HepG2 (cell line): ENCODE results near the gene M1AP. TPM values are rescaled to one million over a fixed set of nuclear protein-coding genes. Genes with fewer than 3 reads are reported as not detected.

Experiments used
- ATAC-seq: fragments of 200-7000 bp; cut with Tn5 transposase; 3 replicates; pipeline ENCODE4 v1.9.1; 2020; ENCODE audit warnings: mild to moderate bottlenecking, moderate library complexity
- BruUV-seq: library from RNA; stranded (reverse); fragments of 400-500 nt; replicated peaks from 2 replicates; lab custom pipeline; 2021; lab: Mats Ljungman, UMichigan
- CTCF ChIA-PET: fragments of 300-600 bp; formaldehyde crosslinking; extraction: SDS; loops from one replicate; lab custom pipeline; 2021; ENCODE audit warnings: low total read pairs, inconsistent platforms, low intra/inter-chr PET ratio; lab: Yijun Ruan, JAX
- POLR2A ChIA-PET: fragments of 350-600 bp; sonication (Branson Sonifier 250); formaldehyde crosslinking; loops from one replicate; lab custom pipeline; 2020; ENCODE audit warnings: antibody characterized with exemption, inconsistent platforms; lab: Yijun Ruan, JAX
- DNase-seq: peaks from one replicate; pipeline ENCODE4 v3.0.0-alpha.2; 2015; ENCODE audit warnings: low spot score
- FAIRE-seq: peaks from 3 replicates; lab custom pipeline; 2011; peaks lifted over from hg19 to GRCh38; lab: Jason Lieb, UNC
- H2AFZ ChIP-seq: one replicate; pipeline ENCODE4 v1.6.1; 2011; ENCODE audit warnings: low read length, inconsistent platforms
- H3K27ac ChIP-seq: fragments of 300-600 bp; 3 replicates; pipeline ENCODE4 v1.8.0; 2011; ENCODE audit warnings: mixed run types, mild to moderate bottlenecking, mixed read lengths, low read length, inconsistent platforms; ENCODE audit not compliant: insufficient read depth; ENCODE audit errors: extremely low read length
- H3K27me3 ChIP-seq, 2 experiments: fragments of 200-600 bp in 1 of 2; 2 replicates in 1 of 2; 3 replicates in 1 of 2; pipeline versions ENCODE4 v1.6.0 to v1.8.0; 2011; ENCODE audit warnings: low read length in 2 of 2, mild to moderate bottlenecking in 2 of 2, moderate library complexity in 2 of 2, inconsistent platforms in 1 of 2; ENCODE audit not compliant: insufficient read depth in 2 of 2, control insufficient read depth in 1 of 2
- H3K36me3 ChIP-seq, 2 experiments: fragments of 200-600 bp in 1 of 2; replicated peaks in 1 of 2; 2 replicates in 1 of 2; 3 replicates in 1 of 2; pipeline versions ENCODE4 v1.5.1 to v1.8.0; 2011; ENCODE audit warnings: low read length in 2 of 2, inconsistent platforms in 1 of 2; ENCODE audit not compliant: insufficient read depth in 2 of 2, control insufficient read depth in 1 of 2
- H3K4me1 ChIP-seq: 2 replicates; pipeline ENCODE4 v1.5.1; 2012; ENCODE audit warnings: low read length, inconsistent platforms; ENCODE audit not compliant: insufficient read depth
- H3K4me2 ChIP-seq: 2 replicates; pipeline ENCODE4 v1.6.0; 2011; ENCODE audit warnings: low read depth, low read length, inconsistent platforms
- H3K4me3 ChIP-seq, 3 experiments: fragments of 200-600 bp in 1 of 3; sonication (generic), shearing (Covaris generic) in 1 of 3; replicated peaks in 1 of 3; 2 replicates each; pipeline ENCODE4 v1.5.1; 2011 to 2016; ENCODE audit warnings: low read length in 3 of 3, inconsistent platforms in 2 of 3, low read depth in 2 of 3, mild to moderate bottlenecking in 2 of 3, control low read depth in 1 of 3, mixed read lengths in 1 of 3; ENCODE audit not compliant: insufficient read depth in 1 of 3
- H3K79me2 ChIP-seq: one replicate; pipeline ENCODE4 v1.6.1; 2011; ENCODE audit warnings: low read length, inconsistent platforms; ENCODE audit not compliant: insufficient read depth
- H3K9ac ChIP-seq: 2 replicates; pipeline ENCODE4 v1.6.0; 2011; ENCODE audit warnings: mild to moderate bottlenecking, low read depth, low read length, inconsistent platforms; ENCODE audit not compliant: insufficient read depth
- H3K9me3 ChIP-seq: 2 replicates; pipeline ENCODE4 v1.5.1; 2012; ENCODE audit warnings: mild to moderate bottlenecking, low read length
- H4K20me1 ChIP-seq: 2 replicates; pipeline ENCODE4 v1.6.0; 2011; ENCODE audit warnings: inconsistent platforms, mild to moderate bottlenecking, low read length, moderate library complexity; ENCODE audit not compliant: insufficient read depth
- EED ChIP-seq: sonication (generic); formaldehyde crosslinking; IDR thresholded peaks from 2 replicates; pipeline ENCODE4 v1.5.0; 2020; ENCODE audit warnings: mild to moderate bottlenecking, missing genetic modification reagents
- HOMEZ ChIP-seq: IDR thresholded peaks from 2 replicates; pipeline ENCODE4 v1.6.1; 2016; ENCODE audit warnings: low read depth
- KAT2B ChIP-seq: fragments of 150-350 bp; IDR thresholded peaks from 2 replicates; pipeline ENCODE4 v1.6.1; 2014; ENCODE audit warnings: low read depth, low read length, borderline replicate concordance
- MTF2 ChIP-seq: sonication (generic); formaldehyde crosslinking; IDR thresholded peaks from 2 replicates; pipeline ENCODE4 v1.5.0; 2020; ENCODE audit warnings: missing genetic modification reagents, borderline replicate concordance
- MXI1 ChIP-seq: IDR thresholded peaks from 3 replicates; pipeline ENCODE4 v1.6.1; 2012; ENCODE audit warnings: low read depth, low read length, inconsistent platforms, borderline replicate concordance
- POGZ ChIP-seq: sonication (generic); formaldehyde crosslinking; IDR thresholded peaks from 2 replicates; pipeline ENCODE4 v1.4.0; 2020; ENCODE audit warnings: mild to moderate bottlenecking, missing genetic modification reagents
- SNAI1 ChIP-seq: sonication (generic); formaldehyde crosslinking; IDR thresholded peaks from 2 replicates; pipeline ENCODE4 v1.5.0; 2020; ENCODE audit warnings: mild to moderate bottlenecking, missing genetic modification reagents, borderline replicate concordance
- SOX6 ChIP-seq, 2 experiments: fragments of 450-650 bp in 1 of 2; sonication (generic) in 1 of 2; formaldehyde crosslinking in 1 of 2; IDR thresholded peaks; 2 replicates each; pipeline versions ENCODE4 v1.4.0 to v1.6.1; 2017 to 2020; ENCODE audit warnings: antibody characterized with exemption in 1 of 2, mild to moderate bottlenecking in 1 of 2, missing genetic modification reagents in 1 of 2
- SP4 ChIP-seq: sonication (generic); formaldehyde crosslinking; IDR thresholded peaks from 2 replicates; pipeline ENCODE4 v1.8.1; 2023; ENCODE audit warnings: mild to moderate bottlenecking, missing genetic modification reagents
- ZBTB46 ChIP-seq: sonication (generic); formaldehyde crosslinking; IDR thresholded peaks from 2 replicates; pipeline ENCODE4 v1.4.0; 2020; ENCODE audit warnings: mild to moderate bottlenecking, missing genetic modification reagents, borderline replicate concordance
- ZNF329 ChIP-seq: sonication (generic); formaldehyde crosslinking; IDR thresholded peaks from 2 replicates; pipeline ENCODE4 v1.9.0; 2021; ENCODE audit warnings: low read depth, mild to moderate bottlenecking, missing genetic modification reagents
- ZNF33B ChIP-seq: sonication (generic); formaldehyde crosslinking; IDR thresholded peaks from 2 replicates; pipeline ENCODE4 v1.5.1; 2020; ENCODE audit warnings: mild to moderate bottlenecking, missing genetic modification reagents
- ZNF597 ChIP-seq: sonication (generic); formaldehyde crosslinking; IDR thresholded peaks from 2 replicates; pipeline ENCODE4 v1.5.0; 2020; ENCODE audit warnings: missing genetic modification reagents
- ZSCAN9 ChIP-seq: IDR thresholded peaks from 2 replicates; pipeline ENCODE4 v1.6.1; 2016; ENCODE audit warnings: borderline replicate concordance
- WGBS: methylation state at CpG from one replicate; pipeline ENCODE4 v1.1.6; 2017; ENCODE audit warnings: low lambda C conversion rate; 5-methylcytosine and 5-hydroxymethylcytosine counted together
- in situ Hi-C: cut with HindIII; loops from 2 replicates; pipeline ENCODE4 v1.10.0; 2017; ENCODE audit warnings: low pct_unique_long_range_greater_than_20kb; ENCODE audit not compliant: extremely low pct_ligation_motif_present
- intact Hi-C: fragments of 100-400 bp; cut with micrococcal nuclease; formaldehyde crosslinking; loops from one replicate; pipeline ENCODE4 v1.10.0; 2022; ENCODE audit not compliant: unreplicated experiment
- polyA plus RNA-seq, 8 experiments: library from polyadenylated mRNA; depleted of rRNA in 3 of 8; stranded (reverse) in 7 of 8; unstranded in 1 of 8; fragments of >200 nt; fragmentation: Illumina TruSeq in 4 of 8; extraction: Trizol in 4 of 8; gene quantifications; 2 replicates each; pipeline versions ENCODE4 v1.2.1 to v1.2.3, GENCODE V29; 2011 to 2016; ENCODE audit warnings: low read depth in 4 of 8, missing spikeins in 1 of 8, mixed read lengths in 1 of 8; ENCODE audit not compliant: insufficient read depth in 1 of 8
- total RNA-seq, 5 experiments: library from RNA; depleted of rRNA; stranded (reverse); fragments of >200 nt; fragmentation: Illumina TruSeq; extraction: Trizol; gene quantifications; 2 replicates each; pipeline ENCODE4 v1.2.3, GENCODE V29; 2016; ENCODE audit warnings: low read depth in 1 of 5

Gene M1AP
- total and polyA plus RNA-seq, 2 of the 13 experiments (the other 11 are each of a cell fraction or from before 2014, with no cell fraction given) = not detected

- TF ChIP-seq POGZ (CRISPR knock-in tag) = peak; percentile 31; the same call in 1 of the 2 replicates
- no peak for TF ChIP-seq SOX6 (IDR thresholded peaks at IDR 0.05)
- peak; percentile 42; the same call in 1 of the 2 replicates for TF ChIP-seq SOX6 (CRISPR knock-in tag; IDR thresholded peaks at IDR 0.05)
- 0 out of 2 replicates have a peak, but pooled peaks have one; percentile 12 for TF ChIP-seq ZBTB46 (CRISPR knock-in tag)
- 0 out of 2 replicates have a peak, but pooled peaks have one; percentile 37 for TF ChIP-seq ZNF329 (CRISPR knock-in tag)
- TF ChIP-seq MTF2 (CRISPR knock-in tag) = 0 out of 2 replicates have a peak, but pooled peaks have one; percentile 86
- 0 out of 2 replicates have a peak, but pooled peaks have one; percentile 46 for TF ChIP-seq SNAI1 (CRISPR knock-in tag)
- TF ChIP-seq SP4 (CRISPR knock-in tag) = 0 out of 2 replicates have a peak, but pooled peaks have one; percentile 61
- TF ChIP-seq, all 625 proteins: peak for 24
Measured at GRCh38 chr2:74548285-74548899, 99.7 kb downstream of the M1AP start (continued).

GRCh38 chr2:74546004-74546403 is 102.1 kb downstream of the M1AP start:
- in situ Hi-C loops = no loop called here
- no TSS peak for BruUV-seq

More at GRCh38 chr2:74546004-74546403, 102.1 kb downstream of the M1AP start:
- no peaks in the 10 kb centered on the region for H4K20me1 ChIP-seq
- no peak overlapping the region for H3K9ac ChIP-seq
- no peak overlapping the region for H2AFZ ChIP-seq
- peaks cover 24% of the 10 kb centered on the region for H3K4me1 ChIP-seq
- ChIA-PET POLR2A (no interaction called here), CTCF (no interaction called here)
- H3K36me3 ChIP-seq = no peaks in the 10 kb centered on the region
- peaks cover 0 to 27% of the 10 kb centered on the region in 2 experiments; a peak in 2 of 5 replicates for H3K27me3 ChIP-seq
- intact Hi-C loops = no loop called here
- WGBS = 27% methylated on average over 3 of the region's 3 CpGs
- H3K4me3 ChIP-seq = no peak overlapping the region
- FAIRE-seq = no peak
- H3K79me2 ChIP-seq = no peaks in the 10 kb centered on the region
- no peak overlapping the region for H3K4me2 ChIP-seq
- no peak for DNase-seq
- no peak overlapping the region for H3K27ac ChIP-seq
- ATAC-seq = no peak
- no peaks in the 10 kb centered on the region for H3K9me3 ChIP-seq
- TF ChIP-seq ZNF597 (CRISPR knock-in tag) (no peak), ZNF33B (no peak), KAT2B (no peak), MXI1 (no peak), EED (no peak), ZSCAN9 (no peak), HOMEZ (CRISPR knock-in tag) (no peak)
